ENCODE measurements around the gene DDTL. TPM values are rescaled to one million over a fixed set of nuclear protein-coding genes. Genes with fewer than 3 reads are reported as not detected.
"Not testable (repeated sequence)": the region's sequence is repeated elsewhere in the genome, so short reads cannot be mapped to it uniquely, and the experiment has no call there.

DDTL gene
- total RNA-seq, 1 donor from 2014 or later: not detected

DNA sequence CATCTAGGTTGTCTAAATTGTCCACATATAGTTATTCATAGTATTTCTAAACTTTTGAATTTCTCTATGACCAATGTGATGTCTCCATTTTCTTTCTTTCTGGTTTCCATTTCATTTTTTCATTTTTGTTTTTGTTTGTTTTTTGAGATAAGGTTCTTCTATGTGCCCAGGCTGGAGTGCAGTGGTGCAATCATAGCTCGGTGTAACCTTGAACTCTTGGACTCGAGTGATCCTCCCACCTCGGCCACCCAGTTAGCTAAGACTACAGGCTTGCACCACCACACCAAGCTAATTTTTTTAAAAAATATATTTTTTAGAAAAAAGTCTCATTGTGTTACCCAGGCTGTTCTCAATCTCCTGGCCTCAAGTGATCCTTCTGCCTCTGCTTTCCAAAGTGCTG, 30.4 kb downstream of the DDTL start:
- H3K4me1 Mint-ChIP-seq (ENCODE audit: unreplicated experiment): peaks cover 3% of the 10 kb centered on the region
- H3K9me3 Mint-ChIP-seq: no peaks in the 10 kb centered on the region
- no peak overlapping the region for H3K27ac Mint-ChIP-seq
- no peak overlapping the region for H3K4me3 Mint-ChIP-seq
- no peaks in the 10 kb centered on the region for H3K36me3 Mint-ChIP-seq
- H3K27me3 Mint-ChIP-seq: peaks cover 4% of the 10 kb centered on the region
- no peak for DNase-seq (ENCODE audit: extremely low spot score, unreplicated experiment)
- TF ChIP-seq, protein P1, sequence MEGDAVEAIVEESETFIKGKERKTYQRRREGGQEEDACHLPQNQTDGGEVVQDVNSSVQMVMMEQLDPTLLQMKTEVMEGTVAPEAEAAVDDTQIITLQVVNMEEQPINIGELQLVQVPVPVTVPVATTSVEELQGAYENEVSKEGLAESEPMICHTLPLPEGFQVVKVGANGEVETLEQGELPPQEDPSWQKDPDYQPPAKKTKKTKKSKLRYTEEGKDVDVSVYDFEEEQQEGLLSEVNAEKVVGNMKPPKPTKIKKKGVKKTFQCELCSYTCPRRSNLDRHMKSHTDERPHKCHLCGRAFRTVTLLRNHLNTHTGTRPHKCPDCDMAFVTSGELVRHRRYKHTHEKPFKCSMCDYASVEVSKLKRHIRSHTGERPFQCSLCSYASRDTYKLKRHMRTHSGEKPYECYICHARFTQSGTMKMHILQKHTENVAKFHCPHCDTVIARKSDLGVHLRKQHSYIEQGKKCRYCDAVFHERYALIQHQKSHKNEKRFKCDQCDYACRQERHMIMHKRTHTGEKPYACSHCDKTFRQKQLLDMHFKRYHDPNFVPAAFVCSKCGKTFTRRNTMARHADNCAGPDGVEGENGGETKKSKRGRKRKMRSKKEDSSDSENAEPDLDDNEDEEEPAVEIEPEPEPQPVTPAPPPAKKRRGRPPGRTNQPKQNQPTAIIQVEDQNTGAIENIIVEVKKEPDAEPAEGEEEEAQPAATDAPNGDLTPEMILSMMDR (conservative IDR thresholded peaks at IDR 0.05): no peak

DNA sequence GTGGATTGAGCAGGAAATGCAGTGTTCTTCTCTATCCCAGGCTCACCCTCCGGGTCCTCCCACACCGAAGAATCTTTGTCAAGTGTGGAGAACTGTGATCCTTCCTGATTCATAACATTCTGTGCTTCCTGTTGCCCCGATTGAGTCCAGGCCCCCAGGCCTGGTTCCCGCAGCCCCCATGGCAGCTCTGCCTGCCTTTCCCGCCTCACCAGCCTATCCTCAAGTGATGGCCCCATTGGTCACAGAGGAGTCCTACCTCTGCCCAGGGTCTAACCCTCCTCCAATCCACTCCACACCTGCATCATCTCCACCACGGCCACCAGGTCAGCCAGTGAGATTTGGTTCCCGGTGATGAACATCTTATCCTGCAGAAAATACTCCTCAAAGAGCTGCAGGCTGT, 33.1 kb downstream of the DDTL start:
- not testable (repeated sequence) for H3K27me3 Mint-ChIP-seq; H3K4me1 Mint-ChIP-seq (ENCODE audit: unreplicated experiment); H3K9me3 Mint-ChIP-seq; H3K27ac Mint-ChIP-seq; DNase-seq (ENCODE audit: extremely low spot score, unreplicated experiment); H3K36me3 Mint-ChIP-seq; H3K4me3 Mint-ChIP-seq

DNA sequence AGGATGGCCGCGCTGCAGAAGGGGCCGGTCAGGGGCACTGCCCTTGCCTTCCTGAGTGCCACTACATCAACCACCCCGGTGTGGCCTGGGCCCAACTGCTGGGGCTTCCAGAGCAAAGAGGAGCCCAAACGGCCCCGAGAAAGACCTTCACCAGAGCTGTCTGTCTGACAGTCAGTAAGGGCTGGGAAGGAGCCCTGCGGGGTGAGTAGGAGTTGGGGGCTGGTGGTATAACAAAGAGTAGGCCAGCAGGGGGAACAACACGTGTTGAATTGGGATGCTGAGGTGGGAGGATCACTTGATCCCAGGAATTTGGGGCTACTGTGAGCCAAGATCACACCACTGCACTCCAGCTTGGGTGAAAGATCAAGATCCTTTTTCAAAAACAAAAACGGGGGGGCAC, 34.6 kb downstream of the DDTL start:
- Mint-ChIP-seq H3K27me3 (peaks cover 2% of the 10 kb centered on the region), H3K4me3 (no peak overlapping the region), H3K27ac (no peak overlapping the region), H3K36me3 (no peaks in the 10 kb centered on the region), H3K9me3 (no peaks in the 10 kb centered on the region), H3K4me1 (ENCODE audit: unreplicated experiment) (peaks cover 10% of the 10 kb centered on the region)
- TF ChIP-seq, protein P1 (conservative IDR thresholded peaks at IDR 0.05): no peak
- DNase-seq (ENCODE audit: extremely low spot score, unreplicated experiment): no peak

DNA sequence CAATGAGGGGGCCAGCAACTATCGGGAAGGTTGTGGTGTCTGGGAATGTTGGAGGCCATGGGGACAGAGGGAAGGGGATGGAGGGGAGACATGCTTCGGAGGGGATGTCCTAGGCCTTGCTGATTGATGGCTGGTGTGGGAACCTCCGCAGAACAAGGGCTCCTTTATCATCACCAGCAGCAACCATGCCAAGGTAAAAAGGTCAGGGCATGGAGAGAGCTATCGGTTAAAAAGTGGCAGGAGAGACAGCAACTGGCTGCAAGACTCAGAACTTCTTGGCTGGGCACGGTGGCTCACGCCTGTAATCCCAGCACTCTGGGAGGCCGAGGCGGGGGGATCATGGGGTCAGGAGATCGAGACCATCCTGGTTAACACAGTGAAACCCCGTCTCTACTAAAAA, 35.6 kb downstream of the DDTL start:
- Mint-ChIP-seq H3K9me3 (no peaks in the 10 kb centered on the region), H3K36me3 (no peaks in the 10 kb centered on the region), H3K27ac (no peak overlapping the region), H3K4me1 (ENCODE audit: unreplicated experiment) (peaks cover 10% of the 10 kb centered on the region), H3K27me3 (no peaks in the 10 kb centered on the region), H3K4me3 (no peak overlapping the region)
- DNase-seq (ENCODE audit: extremely low spot score, unreplicated experiment): no peak
- TF ChIP-seq, protein P1 (conservative IDR thresholded peaks at IDR 0.05): no peak

DNA sequence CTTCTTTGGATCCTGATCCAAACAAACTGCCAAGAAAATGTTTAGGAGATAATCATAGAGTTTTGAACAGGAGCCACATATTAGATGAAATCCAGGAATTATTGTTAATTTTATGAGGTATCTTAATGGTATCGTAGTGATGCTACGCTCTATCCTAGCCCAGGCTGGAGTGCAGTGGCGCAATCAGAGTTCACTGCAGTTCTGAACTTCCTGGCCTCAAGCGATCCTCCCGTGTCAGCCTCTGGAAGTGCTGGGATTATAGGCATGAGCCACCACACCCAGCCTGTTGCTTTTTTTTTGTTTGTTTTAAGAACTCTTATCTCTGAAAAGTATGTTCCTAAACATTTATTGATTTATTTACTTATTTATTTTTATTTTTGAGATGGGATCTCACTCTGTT, 36.2 kb downstream of the DDTL start:
- Mint-ChIP-seq H3K27me3 (no peaks in the 10 kb centered on the region), H3K27ac (no peak overlapping the region), H3K36me3 (no peaks in the 10 kb centered on the region), H3K9me3 (no peaks in the 10 kb centered on the region), H3K4me3 (no peak overlapping the region), H3K4me1 (ENCODE audit: unreplicated experiment) (peaks cover 10% of the 10 kb centered on the region)
- TF ChIP-seq, protein P1 (conservative IDR thresholded peaks at IDR 0.05): no peak
- DNase-seq (ENCODE audit: extremely low spot score, unreplicated experiment): no peak

DNA sequence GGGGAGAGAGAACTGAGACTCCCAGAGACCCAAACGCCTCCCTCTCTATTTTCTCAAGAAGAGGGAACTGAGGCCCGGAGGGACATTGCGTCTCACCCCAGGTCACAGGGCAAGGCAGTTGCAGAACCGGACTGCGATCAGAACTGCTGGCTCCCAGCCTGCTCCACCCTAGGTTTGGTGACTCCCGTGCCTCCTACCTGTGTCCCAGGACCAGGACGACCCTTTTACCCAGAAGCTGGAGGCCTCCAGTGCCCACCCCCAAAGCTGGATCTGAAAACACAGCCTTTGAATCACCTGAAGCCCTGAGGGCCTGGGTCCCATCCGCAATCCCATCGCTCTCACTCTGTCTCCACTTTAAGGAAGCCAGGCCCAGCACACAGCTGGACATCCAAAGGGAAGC, 37.2 kb downstream of the DDTL start:
- TF ChIP-seq, protein P1 (conservative IDR thresholded peaks at IDR 0.05): no peak
- Mint-ChIP-seq H3K9me3 (no peaks in the 10 kb centered on the region), H3K27me3 (no peaks in the 10 kb centered on the region), H3K4me3 (no peak overlapping the region), H3K27ac (no peak overlapping the region), H3K36me3 (no peaks in the 10 kb centered on the region), H3K4me1 (ENCODE audit: unreplicated experiment) (peaks cover 10% of the 10 kb centered on the region)
- no peak for DNase-seq (ENCODE audit: extremely low spot score, unreplicated experiment)

Measured in type B pancreatic cell (in vitro differentiated cells).